ENCODE data around the gene GPR146.

Gene GPR146

GRCh38 chr7:1004018-1004852, 40.1 kb upstream of the GPR146 start:
- no peak for DNase-seq (ENCODE audit: insufficient read length, low spot score)
- FAIRE-seq, result peak; percentile 16
- no peak for TF ChIP-seq TAF1 (IDR thresholded peaks at IDR 0.05; ENCODE audit: low read depth, low read length)
- no peak for TF ChIP-seq SPI1 (IDR thresholded peaks at IDR 0.05; ENCODE audit: low read depth, low read length)
- no peak for TF ChIP-seq POLR2A (IDR thresholded peaks at IDR 0.05; ENCODE audit: low read depth, low read length)
- TF ChIP-seq POLR2AphosphoS5 (IDR thresholded peaks at IDR 0.05; ENCODE audit: low read depth, low read length), result no peak

DNA sequence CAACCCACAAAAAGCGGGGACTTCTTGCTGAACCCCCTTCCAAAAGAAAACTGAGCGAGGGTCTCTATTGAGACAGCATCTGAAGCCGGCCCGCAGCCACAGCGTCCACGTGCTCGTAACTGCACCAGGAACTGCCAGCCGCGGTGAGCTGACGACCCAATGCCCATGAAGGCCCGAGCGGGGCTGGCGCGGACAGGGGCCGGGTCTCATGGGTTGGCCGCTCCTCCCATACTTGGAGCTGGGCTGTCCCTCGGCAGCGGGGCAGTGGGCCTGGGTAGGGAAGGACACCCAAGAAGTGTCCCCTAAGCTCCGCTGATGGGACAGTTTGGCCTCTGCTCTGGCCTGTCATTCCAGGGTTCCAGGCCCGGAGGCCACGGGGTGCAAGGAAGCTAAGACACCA, 39.0 kb upstream of the GPR146 start:
- FAIRE-seq, result no peak
- no peak for DNase-seq (ENCODE audit: insufficient read length, low spot score)
- no peak for TF ChIP-seq POLR2AphosphoS5 (IDR thresholded peaks at IDR 0.05; ENCODE audit: low read depth, low read length)
- no peak for TF ChIP-seq TAF1 (IDR thresholded peaks at IDR 0.05; ENCODE audit: low read depth, low read length)
- TF ChIP-seq SPI1 (IDR thresholded peaks at IDR 0.05; ENCODE audit: low read depth, low read length), result no peak
- no peak for TF ChIP-seq POU2F2 (IDR thresholded peaks at IDR 0.05; ENCODE audit: low read depth, low read length)
- no peak for TF ChIP-seq POLR2A (IDR thresholded peaks at IDR 0.05; ENCODE audit: low read depth, low read length)
- no peak for TF ChIP-seq PAX5 (IDR thresholded peaks at IDR 0.05; ENCODE audit: insufficient read depth, low read length, severe bottlenecking)

GRCh38 chr7:1007901-1008300, 36.4 kb upstream of the GPR146 start:
- DNase-seq (ENCODE audit: insufficient read length, low spot score), result no peak
- no peak for TF ChIP-seq TAF1 (IDR thresholded peaks at IDR 0.05; ENCODE audit: low read depth, low read length)
- TF ChIP-seq SPI1 (IDR thresholded peaks at IDR 0.05; ENCODE audit: low read depth, low read length), result no peak
- TF ChIP-seq POU2F2 (IDR thresholded peaks at IDR 0.05; ENCODE audit: low read depth, low read length), result no peak
- no peak for TF ChIP-seq POLR2AphosphoS5 (IDR thresholded peaks at IDR 0.05; ENCODE audit: low read depth, low read length)
- TF ChIP-seq PAX5 (IDR thresholded peaks at IDR 0.05; ENCODE audit: insufficient read depth, low read length, severe bottlenecking), result no peak
- TF ChIP-seq POLR2A (IDR thresholded peaks at IDR 0.05; ENCODE audit: low read depth, low read length), result no peak
- FAIRE-seq, result no peak

GRCh38 chr7:1008733-1009363, 35.5 kb upstream of the GPR146 start:
- peak; percentile 88 for FAIRE-seq
- no peak for DNase-seq (ENCODE audit: insufficient read length, low spot score)
- TF ChIP-seq POU2F2 (IDR thresholded peaks at IDR 0.05; ENCODE audit: low read depth, low read length), result no peak
- TF ChIP-seq PAX5 (IDR thresholded peaks at IDR 0.05; ENCODE audit: insufficient read depth, low read length, severe bottlenecking), result no peak
- TF ChIP-seq SPI1 (IDR thresholded peaks at IDR 0.05; ENCODE audit: low read depth, low read length), result no peak
- TF ChIP-seq POLR2A (IDR thresholded peaks at IDR 0.05; ENCODE audit: low read depth, low read length), result no peak
- TF ChIP-seq POLR2AphosphoS5 (IDR thresholded peaks at IDR 0.05; ENCODE audit: low read depth, low read length), result no peak
- no peak for TF ChIP-seq TAF1 (IDR thresholded peaks at IDR 0.05; ENCODE audit: low read depth, low read length)

DNA sequence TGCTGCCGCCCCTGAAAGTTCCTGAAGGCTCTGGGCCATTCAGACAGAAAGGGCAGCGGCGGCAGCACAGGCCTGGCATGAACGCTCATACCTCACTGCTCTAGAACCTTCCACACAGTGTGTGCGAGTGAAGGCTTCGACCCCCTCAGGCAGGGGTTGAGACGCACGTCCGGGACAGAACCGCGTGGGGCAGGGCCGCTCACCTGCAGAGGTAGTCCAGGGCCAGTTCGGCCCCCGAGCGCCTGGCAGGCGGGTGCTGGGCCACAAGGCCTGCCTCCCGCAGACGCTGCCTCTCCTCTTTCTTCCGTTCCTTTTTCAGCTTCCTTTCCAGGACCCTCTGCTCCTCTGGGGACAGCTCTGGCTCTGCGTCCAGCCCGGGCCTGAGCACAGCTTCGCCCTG, 34.6 kb upstream of the GPR146 start:
- DNase-seq (ENCODE audit: insufficient read length, low spot score) (no peak), FAIRE-seq (no peak)
- no peak for TF ChIP-seq PAX5 (IDR thresholded peaks at IDR 0.05; ENCODE audit: insufficient read depth, low read length, severe bottlenecking)
- TF ChIP-seq POLR2AphosphoS5 (IDR thresholded peaks at IDR 0.05; ENCODE audit: low read depth, low read length), result no peak
- TF ChIP-seq SPI1 (IDR thresholded peaks at IDR 0.05; ENCODE audit: low read depth, low read length), result no peak

DNA sequence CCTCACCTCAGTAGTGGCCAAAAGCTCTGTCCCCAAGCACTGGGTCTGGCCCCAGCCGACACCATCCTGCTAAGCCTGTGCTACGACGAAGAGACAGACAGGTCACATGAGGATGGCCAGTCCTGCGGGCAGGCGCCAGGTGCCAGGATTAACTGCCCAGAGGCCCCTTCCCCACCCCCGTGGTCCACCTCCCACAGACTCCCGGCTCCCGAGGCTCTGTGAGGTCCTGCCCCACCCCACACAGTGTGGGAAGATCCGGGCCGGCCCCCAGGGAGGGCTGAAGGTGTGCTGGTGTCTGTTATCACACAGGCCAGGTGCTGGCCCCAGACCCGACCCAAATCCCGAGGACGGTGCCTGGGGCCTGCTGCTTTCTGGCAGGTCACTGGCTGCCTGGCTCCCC, 34.1 kb upstream of the GPR146 start:
- TF ChIP-seq POU2F2 (IDR thresholded peaks at IDR 0.05; ENCODE audit: low read depth, low read length) (no peak), POLR2A (IDR thresholded peaks at IDR 0.05; ENCODE audit: low read depth, low read length) (no peak)
- no peak for FAIRE-seq
- no peak for DNase-seq (ENCODE audit: insufficient read length, low spot score)

- DNase-seq (ENCODE audit: insufficient read length, low spot score) (no peak), FAIRE-seq (peak; percentile 59)
- no peak for TF ChIP-seq POLR2A (IDR thresholded peaks at IDR 0.05; ENCODE audit: low read depth, low read length)
- TF ChIP-seq TAF1 (IDR thresholded peaks at IDR 0.05; ENCODE audit: low read depth, low read length), result no peak
- TF ChIP-seq SPI1 (IDR thresholded peaks at IDR 0.05; ENCODE audit: low read depth, low read length), result no peak
- no peak for TF ChIP-seq PAX5 (IDR thresholded peaks at IDR 0.05; ENCODE audit: insufficient read depth, low read length, severe bottlenecking)
- no peak for TF ChIP-seq POLR2AphosphoS5 (IDR thresholded peaks at IDR 0.05; ENCODE audit: low read depth, low read length)
- no peak for TF ChIP-seq POU2F2 (IDR thresholded peaks at IDR 0.05; ENCODE audit: low read depth, low read length)
Observed at GRCh38 chr7:1011297-1012003, 32.9 kb upstream of the GPR146 start.

DNA sequence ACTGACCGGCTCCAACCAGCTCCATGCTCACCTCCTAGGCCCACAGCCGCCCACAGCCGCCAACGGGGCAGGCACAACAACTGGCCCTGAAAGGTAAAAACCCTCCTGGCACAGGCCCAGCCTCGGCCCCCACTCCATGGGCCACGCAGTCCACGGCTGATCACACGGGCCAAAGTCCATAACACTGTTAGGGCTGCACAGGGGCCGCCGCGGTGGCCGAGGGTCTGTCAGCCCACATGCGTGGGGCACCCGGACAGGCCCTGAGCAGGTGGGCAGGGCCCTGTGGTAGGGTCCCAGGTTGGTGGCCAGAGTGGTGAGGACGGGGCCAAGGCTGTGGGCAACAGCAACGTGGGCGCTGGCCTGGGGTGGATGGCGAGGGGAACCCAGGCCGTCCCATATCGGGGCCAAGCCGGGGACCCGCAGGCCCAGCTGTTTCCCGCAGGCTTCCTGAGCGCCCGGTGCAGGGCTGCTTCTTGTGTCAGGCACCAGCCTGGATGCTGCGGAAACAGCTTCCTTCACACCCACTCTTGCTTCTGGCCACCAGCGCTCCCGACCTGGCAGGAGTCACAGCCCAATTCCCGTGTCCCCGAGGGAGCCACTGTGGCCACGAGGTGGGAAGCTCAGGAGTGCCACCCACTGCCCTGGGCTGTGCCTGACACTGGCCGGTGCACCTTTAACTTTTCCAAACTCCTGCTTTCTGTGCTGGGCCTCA, 32.2 kb upstream of the GPR146 start:
- FAIRE-seq, result no peak
- no peak for DNase-seq (ENCODE audit: insufficient read length, low spot score)
- TF ChIP-seq PAX5 (IDR thresholded peaks at IDR 0.05; ENCODE audit: insufficient read depth, low read length, severe bottlenecking) (no peak), SPI1 (IDR thresholded peaks at IDR 0.05; ENCODE audit: low read depth, low read length) (no peak), TAF1 (IDR thresholded peaks at IDR 0.05; ENCODE audit: low read depth, low read length) (no peak), POLR2AphosphoS5 (IDR thresholded peaks at IDR 0.05; ENCODE audit: low read depth, low read length) (no peak), POU2F2 (IDR thresholded peaks at IDR 0.05; ENCODE audit: low read depth, low read length) (no peak), POLR2A (IDR thresholded peaks at IDR 0.05; ENCODE audit: low read depth, low read length) (no peak)

GRCh38 chr7:1012716-1013095, 31.6 kb upstream of the GPR146 start:
- DNase-seq (ENCODE audit: insufficient read length, low spot score) (no peak), FAIRE-seq (no peak)
- TF ChIP-seq SPI1 (IDR thresholded peaks at IDR 0.05; ENCODE audit: low read depth, low read length) (no peak), POLR2AphosphoS5 (IDR thresholded peaks at IDR 0.05; ENCODE audit: low read depth, low read length) (no peak), POLR2A (IDR thresholded peaks at IDR 0.05; ENCODE audit: low read depth, low read length) (no peak), TAF1 (IDR thresholded peaks at IDR 0.05; ENCODE audit: low read depth, low read length) (no peak), PAX5 (IDR thresholded peaks at IDR 0.05; ENCODE audit: insufficient read depth, low read length, severe bottlenecking) (no peak), POU2F2 (IDR thresholded peaks at IDR 0.05; ENCODE audit: low read depth, low read length) (no peak)

Data from GM12891 (cell line).